Central memory CD8-positive, alpha-beta T cell (primary cell): Measurements from ENCODE around the gene PCDHGB1.
"Not testable (repeated sequence)": the region's sequence is repeated elsewhere in the genome, so short reads cannot be mapped to it uniquely, and the experiment has no call there.

Experiments
- ATAC-seq: fragments of 150-1000 bp; cut with Tn5 transposase; replicated peaks from 2 replicates; pipeline ENCODE4 v1.10.0; 2022; ENCODE audit warnings: mild to moderate bottlenecking, moderate FRiP score, moderate number of reproducible peaks; ENCODE audit not compliant: poor library complexity, severe bottlenecking; ENCODE audit errors: extremely low read depth
- DNase-seq, 2 donors: peaks; one replicate each; pipeline ENCODE4 v3.0.0; 2021; ENCODE audit warnings: low spot score in 2 of 2
- H3K27ac Mint-ChIP-seq: one replicate; pipeline ENCODE4 v1.8.0; 2022; ENCODE audit warnings: low read depth, mild to moderate bottlenecking, moderate library complexity, mixed read lengths
- H3K27me3 Mint-ChIP-seq: one replicate; pipeline ENCODE4 v1.8.0; 2022; ENCODE audit warnings: mixed read lengths
- H3K36me3 Mint-ChIP-seq: one replicate; pipeline ENCODE4 v1.8.0; 2022; ENCODE audit warnings: mild to moderate bottlenecking, moderate library complexity, mixed read lengths; ENCODE audit not compliant: insufficient read depth
- H3K4me1 Mint-ChIP-seq: one replicate; pipeline ENCODE4 v1.8.0; 2022; ENCODE audit warnings: mixed read lengths
- H3K4me3 Mint-ChIP-seq: one replicate; pipeline ENCODE4 v1.8.0; 2022; ENCODE audit warnings: mild to moderate bottlenecking, moderate library complexity, mixed read lengths
- H3K9me3 Mint-ChIP-seq: one replicate; pipeline ENCODE4 v1.8.0; 2022; ENCODE audit warnings: mixed read lengths

PCDHGB1 gene

GRCh38 chr5:141330299-141331080, 19.4 kb upstream of the PCDHGB1 start, which contains the start of gene PCDHGA1:
Gene PCDHGA1, plus strand, starts transcription at chr5:141330514.
- H3K27me3 Mint-ChIP-seq: peaks cover 65% of the 10 kb centered on the region

DNA sequence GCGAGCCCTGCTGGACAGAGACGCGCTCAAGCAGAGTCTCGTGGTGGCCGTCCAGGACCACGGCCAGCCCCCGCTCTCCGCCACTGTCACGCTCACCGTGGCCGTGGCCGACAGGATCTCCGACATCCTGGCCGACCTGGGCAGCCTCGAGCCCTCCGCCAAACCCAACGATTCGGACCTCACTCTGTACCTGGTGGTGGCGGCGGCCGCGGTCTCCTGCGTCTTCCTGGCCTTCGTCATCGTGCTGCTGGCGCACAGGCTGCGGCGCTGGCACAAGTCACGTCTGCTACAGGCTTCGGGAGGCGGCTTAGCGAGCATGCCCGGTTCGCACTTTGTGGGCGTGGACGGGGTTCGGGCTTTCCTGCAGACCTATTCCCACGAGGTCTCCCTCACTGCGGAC, 17.3 kb upstream of the PCDHGB1 start:
- not testable (repeated sequence) for H3K4me3 Mint-ChIP-seq, H3K9me3 Mint-ChIP-seq, H3K36me3 Mint-ChIP-seq, H3K4me1 Mint-ChIP-seq, ATAC-seq, DNase-seq, H3K27ac Mint-ChIP-seq
- H3K27me3 Mint-ChIP-seq: peaks cover 69% of the 10 kb centered on the region

More at GRCh38 chr5:141330299-141331080, 19.4 kb upstream of the PCDHGB1 start, which contains the start of gene PCDHGA1:
- DNase-seq (no peak), ATAC-seq (peak; percentile 41)
- Mint-ChIP-seq H3K4me1 (peaks cover 8% of the 10 kb centered on the region), H3K36me3 (peaks cover 6% of the 10 kb centered on the region), H3K27ac (no peak within 1 kb of the TSS), H3K4me3 (peak within 1 kb of the TSS; percentile 49), H3K9me3 (peaks cover 5% of the 10 kb centered on the region)

DNA sequence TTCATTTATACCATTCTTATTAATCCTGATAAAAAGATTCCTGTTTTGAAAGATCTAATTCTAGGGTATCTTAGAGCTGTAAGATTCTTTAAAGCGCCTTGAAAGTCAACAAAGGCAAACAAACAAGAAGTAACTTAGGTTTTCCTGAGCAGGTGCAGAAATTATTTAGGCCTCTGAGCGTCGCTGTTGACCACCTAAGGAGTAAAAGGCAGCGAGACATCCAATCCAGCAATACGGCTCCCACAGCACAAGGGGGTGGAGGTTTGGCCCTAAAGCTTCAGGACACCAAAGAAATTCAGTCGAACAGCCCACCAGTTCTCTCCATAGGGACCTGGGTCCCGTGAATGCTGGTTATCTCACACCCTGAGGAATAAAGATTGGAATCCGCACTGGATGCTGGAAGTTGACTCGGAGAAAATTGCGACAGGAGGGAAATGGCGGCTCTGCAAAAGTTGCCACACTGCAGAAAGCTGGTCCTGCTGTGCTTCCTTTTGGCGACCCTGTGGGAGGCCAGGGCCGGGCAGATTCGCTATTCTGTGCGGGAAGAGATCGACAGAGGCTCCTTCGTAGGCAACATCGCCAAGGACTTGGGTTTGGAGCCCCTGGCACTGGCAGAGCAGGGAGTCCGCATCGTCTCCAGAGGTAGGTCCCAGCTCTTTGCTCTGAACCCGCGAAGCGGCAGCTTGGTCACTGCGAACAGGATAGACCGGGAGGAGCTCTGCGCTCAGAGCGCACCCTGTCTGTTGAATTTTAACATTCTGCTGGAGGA, 11.2 kb upstream of the PCDHGB1 start, which contains the start of gene PCDHGA2:
Gene PCDHGA2, plus strand, starts transcription at position 223 of the 769 bp plus-strand sequence.
- peaks cover 15% of the 10 kb centered on the region for H3K9me3 Mint-ChIP-seq

GRCh38 chr5:141340781-141341354, 9.0 kb upstream of the PCDHGB1 start:
- not testable (repeated sequence) for H3K4me1 Mint-ChIP-seq, DNase-seq, H3K27ac Mint-ChIP-seq, ATAC-seq, H3K4me3 Mint-ChIP-seq, H3K36me3 Mint-ChIP-seq
- H3K9me3 Mint-ChIP-seq: peaks cover 11% of the 10 kb centered on the region
- H3K27me3 Mint-ChIP-seq: peaks cover 91% of the 10 kb centered on the region

More for the DNA sequence above, 11.2 kb upstream of the PCDHGB1 start, which contains the start of gene PCDHGA2:
- no peaks in the 10 kb centered on the region for H3K4me1 Mint-ChIP-seq
- ATAC-seq: no peak
- H3K36me3 Mint-ChIP-seq: peaks cover 2% of the 10 kb centered on the region
- no peak for DNase-seq
- H3K4me3 Mint-ChIP-seq: no peak within 1 kb of the TSS
- peaks cover 92% of the 10 kb centered on the region for H3K27me3 Mint-ChIP-seq
- no peak within 1 kb of the TSS for H3K27ac Mint-ChIP-seq

- Mint-ChIP-seq H3K27me3 (peaks cover 88% of the 10 kb centered on the region), H3K36me3 (no peaks in the 10 kb centered on the region), H3K4me1 (no peaks in the 10 kb centered on the region)
These were observed 7.1 kb upstream of the PCDHGB1 start for GRCh38 chr5:141342773-141343172.

DNA sequence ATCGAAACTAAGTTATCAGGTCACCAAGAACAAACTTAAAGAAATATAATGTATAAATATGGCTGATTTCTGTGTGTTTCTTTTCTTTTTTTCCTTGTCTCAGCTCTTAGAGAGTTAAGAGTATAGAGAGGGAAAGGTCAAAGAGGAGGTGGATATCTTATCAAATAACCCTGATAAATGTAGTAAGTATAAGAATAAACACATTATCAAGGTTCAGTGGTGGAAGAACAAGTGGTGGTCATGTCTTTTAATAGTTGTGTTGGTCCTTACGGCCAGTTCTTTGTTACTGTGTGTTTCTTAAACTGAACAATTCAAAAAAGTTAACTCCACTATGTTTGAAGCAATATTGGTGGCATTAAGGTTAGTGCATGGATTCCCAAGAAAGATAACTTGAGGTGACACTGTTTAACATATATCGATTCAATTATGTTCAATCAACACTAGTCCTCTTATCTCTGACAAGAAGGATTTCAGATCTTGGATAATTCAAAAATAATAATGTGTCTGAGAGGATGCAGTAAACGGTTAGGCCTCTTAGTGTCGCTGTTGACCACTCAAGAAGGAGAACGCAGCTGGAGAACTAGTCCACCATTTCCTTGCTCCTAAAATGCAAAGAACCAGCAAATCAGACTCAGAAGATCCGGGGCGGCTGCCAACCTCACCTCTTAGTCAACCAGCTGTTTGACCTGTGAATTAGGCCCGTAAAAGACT, 6.5 kb upstream of the PCDHGB1 start, which contains the start of gene PCDHGA3:
Gene PCDHGA3, plus strand, starts transcription at position 588 of the 711 bp plus-strand sequence. CDS start 205 bp downstream, outside the sequence.
- no peaks in the 10 kb centered on the region for H3K36me3 Mint-ChIP-seq
- ATAC-seq: no peak
- H3K9me3 Mint-ChIP-seq: peaks cover 5% of the 10 kb centered on the region
- peak within 1 kb of the TSS; percentile 40 for H3K4me3 Mint-ChIP-seq
- H3K27me3 Mint-ChIP-seq: peaks cover 82% of the 10 kb centered on the region
- H3K27ac Mint-ChIP-seq: no peak within 1 kb of the TSS
- no peak for DNase-seq
- no peaks in the 10 kb centered on the region for H3K4me1 Mint-ChIP-seq

More at GRCh38 chr5:141342773-141343172, 7.1 kb upstream of the PCDHGB1 start:
- Mint-ChIP-seq H3K27ac (no peak overlapping the region), H3K9me3 (peaks cover 11% of the 10 kb centered on the region), H3K4me3 (no peak overlapping the region)
- DNase-seq (no peak), ATAC-seq (no peak)

- H3K27ac Mint-ChIP-seq: no peak overlapping the region
- peaks cover 76% of the 10 kb centered on the region for H3K27me3 Mint-ChIP-seq
- no peaks in the 10 kb centered on the region for H3K36me3 Mint-ChIP-seq
- DNase-seq (no peak), ATAC-seq (no peak)
- peak overlapping the region; percentile 40 for H3K4me3 Mint-ChIP-seq
- peaks cover 5% of the 10 kb centered on the region for H3K9me3 Mint-ChIP-seq
- H3K4me1 Mint-ChIP-seq: no peaks in the 10 kb centered on the region
These were observed 5.9 kb upstream of the PCDHGB1 start for GRCh38 chr5:141343953-141344463.

DNA sequence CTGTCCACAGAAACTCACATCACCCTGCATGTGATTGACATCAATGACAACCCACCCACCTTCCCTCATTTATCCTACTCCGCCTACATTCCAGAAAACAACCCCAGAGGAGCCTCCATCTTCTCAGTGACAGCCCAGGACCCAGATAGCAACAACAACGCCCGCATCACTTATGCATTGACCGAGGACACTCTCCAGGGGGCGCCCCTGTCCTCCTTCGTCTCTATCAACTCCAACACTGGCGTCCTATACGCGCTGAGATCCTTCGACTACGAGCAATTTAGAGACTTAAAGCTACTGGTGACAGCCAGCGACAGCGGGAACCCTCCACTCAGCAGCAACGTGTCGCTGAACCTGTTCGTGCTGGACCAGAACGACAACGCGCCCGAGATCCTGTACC, 4.6 kb upstream of the PCDHGB1 start:
- no peak overlapping the region for H3K27ac Mint-ChIP-seq
- no peak for ATAC-seq
- DNase-seq: no peak
- peaks cover 77% of the 10 kb centered on the region for H3K27me3 Mint-ChIP-seq
- H3K36me3 Mint-ChIP-seq: no peaks in the 10 kb centered on the region
- H3K9me3 Mint-ChIP-seq: peaks cover 5% of the 10 kb centered on the region
- no peak overlapping the region for H3K4me3 Mint-ChIP-seq
- H3K4me1 Mint-ChIP-seq: no peaks in the 10 kb centered on the region

DNA sequence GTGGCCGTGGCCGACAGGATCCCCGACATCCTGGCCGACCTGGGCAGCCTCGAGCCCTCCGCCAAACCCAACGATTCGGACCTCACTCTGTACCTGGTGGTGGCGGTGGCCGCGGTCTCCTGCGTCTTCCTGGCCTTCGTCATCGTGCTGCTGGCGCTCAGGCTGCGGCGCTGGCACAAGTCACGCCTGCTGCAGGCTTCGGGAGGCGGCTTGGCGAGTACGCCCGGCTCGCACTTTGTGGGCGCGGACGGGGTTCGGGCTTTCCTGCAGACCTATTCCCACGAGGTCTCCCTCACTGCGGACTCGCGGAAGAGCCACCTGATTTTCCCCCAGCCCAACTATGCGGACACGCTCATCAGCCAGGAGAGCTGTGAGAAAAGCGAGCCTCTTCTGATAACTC, 3.9 kb upstream of the PCDHGB1 start:
- not testable (repeated sequence) for ATAC-seq, H3K36me3 Mint-ChIP-seq, H3K4me3 Mint-ChIP-seq, H3K27ac Mint-ChIP-seq, H3K9me3 Mint-ChIP-seq, DNase-seq, H3K4me1 Mint-ChIP-seq
- peaks cover 79% of the 10 kb centered on the region for H3K27me3 Mint-ChIP-seq

DNA sequence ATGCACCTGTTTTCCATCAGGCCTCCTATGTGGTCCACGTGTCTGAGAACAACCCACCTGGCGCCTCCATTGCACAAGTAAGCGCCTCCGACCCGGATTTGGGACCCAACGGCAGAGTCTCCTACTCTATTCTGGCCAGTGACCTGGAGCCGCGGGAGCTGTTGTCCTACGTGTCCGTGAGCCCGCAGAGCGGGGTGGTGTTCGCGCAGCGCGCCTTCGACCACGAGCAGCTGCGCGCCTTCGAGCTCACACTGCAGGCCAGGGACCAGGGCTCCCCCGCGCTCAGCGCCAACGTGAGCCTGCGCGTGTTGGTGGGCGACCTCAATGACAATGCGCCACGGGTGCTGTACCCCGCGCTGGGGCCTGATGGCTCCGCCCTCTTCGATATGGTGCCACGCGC, 1.7 kb downstream of the PCDHGB1 start:
- Mint-ChIP-seq H3K4me1 (no peaks in the 10 kb centered on the region), H3K27me3 (peaks cover 67% of the 10 kb centered on the region), H3K27ac (no peak overlapping the region), H3K4me3 (no peak overlapping the region), H3K9me3 (peaks cover 5% of the 10 kb centered on the region), H3K36me3 (no peaks in the 10 kb centered on the region)
- ATAC-seq (no peak), DNase-seq (no peak)

- ATAC-seq: no peak
- Mint-ChIP-seq H3K27me3 (peaks cover 81% of the 10 kb centered on the region), H3K9me3 (peaks cover 9% of the 10 kb centered on the region), H3K4me1 (peaks cover 5% of the 10 kb centered on the region), H3K27ac (no peak within 1 kb of the TSS), H3K36me3 (no peaks in the 10 kb centered on the region), H3K4me3 (peak within 1 kb of the TSS; percentile 34)
- no peak for DNase-seq
These were observed 5.1 kb downstream of the PCDHGB1 start, which contains the start of gene PCDHGA4 for GRCh38 chr5:141354900-141355469. Gene PCDHGA4, plus strand, starts transcription at chr5:141355021. Its CDS starts 87 bp downstream, at chr5:141355108.
